HepG2 (cell line): ENCODE data around the gene ACBD3. TPM values are rescaled to one million over a fixed set of nuclear protein-coding genes. Genes with fewer than 3 reads are reported as not detected.

Experiments used
- EZH2 ChIP-seq: conservative IDR thresholded peaks from 2 replicates; pipeline ENCODE4 v1.6.1; 2012; ENCODE audit warnings: mild to moderate bottlenecking, low read depth, low read length, moderate library complexity
- FLYWCH1 ChIP-seq: sonication (generic); formaldehyde crosslinking; IDR thresholded peaks from 2 replicates; pipeline ENCODE4 v1.8.1; 2023; ENCODE audit warnings: mild to moderate bottlenecking, missing genetic modification reagents
- MZF1 ChIP-seq: sonication (generic); formaldehyde crosslinking; IDR thresholded peaks from 2 replicates; pipeline ENCODE4 v1.8.1; 2023; ENCODE audit warnings: mild to moderate bottlenecking, missing genetic modification reagents, borderline replicate concordance
- NFATC3 ChIP-seq: sonication (generic); formaldehyde crosslinking; IDR thresholded peaks from 2 replicates; pipeline ENCODE4 v1.5.1; 2020; ENCODE audit warnings: mild to moderate bottlenecking, missing genetic modification reagents
- RFXAP ChIP-seq: sonication (generic); formaldehyde crosslinking; IDR thresholded peaks from 2 replicates; pipeline ENCODE4 v1.4.0; 2020; ENCODE audit warnings: missing genetic modification reagents, borderline replicate concordance
- SMAD3 ChIP-seq: sonication (generic); formaldehyde crosslinking; IDR thresholded peaks from 2 replicates; pipeline ENCODE4 v1.4.0; 2020; ENCODE audit warnings: missing genetic modification reagents
- SMC3 ChIP-seq: IDR thresholded peaks from 2 replicates; pipeline ENCODE4 v1.6.1; 2011; ENCODE audit warnings: low read length, improper control_type of control experiment
- TEAD2 ChIP-seq: sonication (generic); formaldehyde crosslinking; IDR thresholded peaks from 2 replicates; pipeline ENCODE4 v1.9.0; 2021; ENCODE audit warnings: missing genetic modification reagents
- TMF1 ChIP-seq: sonication (generic); formaldehyde crosslinking; IDR thresholded peaks from 2 replicates; pipeline ENCODE4 v1.8.1; 2022; ENCODE audit warnings: low read depth, missing genetic modification reagents
- ZEB1 ChIP-seq: IDR thresholded peaks from 2 replicates; pipeline ENCODE4 v1.6.1; 2012; ENCODE audit warnings: mild to moderate bottlenecking, low read depth, inconsistent platforms; ENCODE audit not compliant: insufficient replicate concordance
- ZFX ChIP-seq: sonication (generic); formaldehyde crosslinking; IDR thresholded peaks from 2 replicates; pipeline ENCODE4 v1.4.0; 2020; ENCODE audit warnings: mild to moderate bottlenecking, low read depth, missing genetic modification reagents, moderate library complexity
- ZNF18 ChIP-seq: sonication (generic); formaldehyde crosslinking; IDR thresholded peaks from 2 replicates; pipeline ENCODE4 v1.8.0; 2022; ENCODE audit warnings: mild to moderate bottlenecking, missing genetic modification reagents; ENCODE audit not compliant: insufficient replicate concordance
- ZNF264 ChIP-seq: sonication (generic); formaldehyde crosslinking; IDR thresholded peaks from 2 replicates; pipeline ENCODE4 v1.4.0; 2020; ENCODE audit warnings: missing genetic modification reagents
- ZNF350 ChIP-seq: sonication (generic); formaldehyde crosslinking; IDR thresholded peaks from 2 replicates; pipeline ENCODE4 v1.4.0; 2020; ENCODE audit warnings: mild to moderate bottlenecking, low read depth, missing genetic modification reagents, borderline replicate concordance
- ZNF556 ChIP-seq: sonication (generic); formaldehyde crosslinking; IDR thresholded peaks from 2 replicates; pipeline ENCODE4 v1.4.0; 2020; ENCODE audit warnings: mild to moderate bottlenecking, missing genetic modification reagents, borderline replicate concordance
- ZNF678 ChIP-seq: sonication (generic); formaldehyde crosslinking; IDR thresholded peaks from 2 replicates; pipeline ENCODE4 v1.4.0; 2020; ENCODE audit warnings: mild to moderate bottlenecking, missing genetic modification reagents
- polyA plus RNA-seq, 8 experiments: library from polyadenylated mRNA; depleted of rRNA in 3 of 8; stranded (reverse) in 7 of 8; unstranded in 1 of 8; fragments of >200 nt; fragmentation: Illumina TruSeq in 4 of 8; extraction: Trizol in 4 of 8; gene quantifications; 2 replicates each; pipeline versions ENCODE4 v1.2.1 to v1.2.3, GENCODE V29; 2011 to 2016; ENCODE audit warnings: low read depth in 4 of 8, missing spikeins in 1 of 8, mixed read lengths in 1 of 8; ENCODE audit not compliant: insufficient read depth in 1 of 8
- total RNA-seq, 5 experiments: library from RNA; depleted of rRNA; stranded (reverse); fragments of >200 nt; fragmentation: Illumina TruSeq; extraction: Trizol; gene quantifications; 2 replicates each; pipeline ENCODE4 v1.2.3, GENCODE V29; 2016; ENCODE audit warnings: low read depth in 1 of 5
- TF ChIP-seq, protein P1 (sequence below): sonication (generic); formaldehyde crosslinking; IDR thresholded peaks from 2 replicates; pipeline ENCODE4 v1.4.0; 2020; ENCODE audit warnings: missing genetic modification reagents, borderline replicate concordance
- TF ChIP-seq, protein P2 (sequence below): sonication (generic); formaldehyde crosslinking; conservative IDR thresholded peaks from 2 replicates; pipeline ENCODE4 v1.4.0; 2020; ENCODE audit warnings: missing genetic modification reagents
- TF ChIP-seq, protein P3 (sequence below): sonication (generic); formaldehyde crosslinking; IDR thresholded peaks from 2 replicates; pipeline ENCODE4 v1.5.1; 2020; ENCODE audit warnings: mild to moderate bottlenecking, missing genetic modification reagents, moderate library complexity
- TF ChIP-seq, protein P4 (sequence below): sonication (generic); formaldehyde crosslinking; IDR thresholded peaks from 2 replicates; pipeline ENCODE4 v1.5.1; 2020; ENCODE audit warnings: missing genetic modification reagents, mild to moderate bottlenecking, borderline replicate concordance

Gene ACBD3
- total and polyA plus RNA-seq, 2 of the 13 experiments (the other 11 are each of a cell fraction or from before 2014, with no cell fraction given) = 24.3 to 39.3 TPM

DNA sequence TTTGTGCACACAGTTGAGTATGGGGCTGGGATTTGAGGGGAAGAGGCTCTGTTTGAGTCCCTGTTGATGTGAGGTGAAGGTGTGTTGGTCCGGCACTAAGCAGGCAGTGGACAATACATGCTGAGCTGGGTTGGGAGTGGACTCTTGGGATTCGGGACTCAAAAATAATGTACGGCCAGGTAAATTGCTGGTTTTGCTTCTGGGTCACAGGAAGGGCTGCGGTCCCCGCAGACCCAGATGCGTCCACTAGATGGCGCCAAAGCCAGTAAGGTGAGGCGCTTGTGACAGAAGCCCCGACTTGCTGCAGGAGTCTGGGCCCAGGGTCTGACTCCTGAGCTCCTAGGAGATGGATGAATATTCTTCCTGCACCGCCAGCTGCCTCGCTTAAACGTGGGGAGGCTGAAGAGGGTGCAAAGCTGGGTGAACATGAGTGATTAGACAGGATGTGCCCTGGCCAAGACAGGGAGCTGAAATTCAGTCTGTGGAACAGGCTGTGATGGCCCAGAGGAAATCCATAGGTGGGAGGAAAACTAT is 61.4 kb downstream of the ACBD3 start (continued):
- no peak for TF ChIP-seq FLYWCH1
- TF ChIP-seq ZNF556 = peak; percentile 59; the same call in 1 of the 2 replicates
- no peak for TF ChIP-seq TEAD2 (CRISPR knock-in tag)
- TF ChIP-seq ZNF264 (CRISPR knock-in tag) = no peak
- 0 out of 2 replicates have a peak, but pooled peaks have one; percentile 30 for TF ChIP-seq RFXAP
- no peak for TF ChIP-seq TMF1 (CRISPR knock-in tag)
- TF ChIP-seq, protein P1, sequence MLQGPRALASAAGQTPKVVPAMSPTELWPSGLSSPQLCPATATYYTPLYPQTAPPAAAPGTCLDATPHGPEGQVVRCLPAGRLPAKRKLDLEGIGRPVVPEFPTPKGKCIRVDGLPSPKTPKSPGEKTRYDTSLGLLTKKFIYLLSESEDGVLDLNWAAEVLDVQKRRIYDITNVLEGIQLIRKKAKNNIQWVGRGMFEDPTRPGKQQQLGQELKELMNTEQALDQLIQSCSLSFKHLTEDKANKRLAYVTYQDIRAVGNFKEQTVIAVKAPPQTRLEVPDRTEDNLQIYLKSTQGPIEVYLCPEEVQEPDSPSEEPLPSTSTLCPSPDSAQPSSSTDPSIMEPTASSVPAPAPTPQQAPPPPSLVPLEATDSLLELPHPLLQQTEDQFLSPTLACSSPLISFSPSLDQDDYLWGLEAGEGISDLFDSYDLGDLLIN (CRISPR knock-in tag) = no peak
- TF ChIP-seq, protein P2, sequence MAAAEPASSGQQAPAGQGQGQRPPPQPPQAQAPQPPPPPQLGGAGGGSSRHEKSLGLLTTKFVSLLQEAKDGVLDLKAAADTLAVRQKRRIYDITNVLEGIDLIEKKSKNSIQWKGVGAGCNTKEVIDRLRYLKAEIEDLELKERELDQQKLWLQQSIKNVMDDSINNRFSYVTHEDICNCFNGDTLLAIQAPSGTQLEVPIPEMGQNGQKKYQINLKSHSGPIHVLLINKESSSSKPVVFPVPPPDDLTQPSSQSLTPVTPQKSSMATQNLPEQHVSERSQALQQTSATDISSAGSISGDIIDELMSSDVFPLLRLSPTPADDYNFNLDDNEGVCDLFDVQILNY (CRISPR knock-in tag) = no peak
- TF ChIP-seq NFATC3 (CRISPR knock-in tag) = 0 out of 2 replicates have a peak, but pooled peaks have one; percentile 48
- TF ChIP-seq MZF1 = no peak
- 0 out of 2 replicates have a peak, but pooled peaks have one; percentile 24 for TF ChIP-seq ZNF678 (CRISPR knock-in tag)
- TF ChIP-seq ZNF18 (CRISPR knock-in tag) = no peak
- no peak for TF ChIP-seq EZH2
- peak; percentile 25 for TF ChIP-seq ZEB1
- peak; percentile 73 for TF ChIP-seq ZNF350 (CRISPR knock-in tag)
- peak; percentile 32; the same call in 1 of the 2 replicates for TF ChIP-seq ZFX (CRISPR knock-in tag)
- peak; percentile 45; the same call in 1 of the 2 replicates for TF ChIP-seq SMC3
- TF ChIP-seq, protein P3, sequence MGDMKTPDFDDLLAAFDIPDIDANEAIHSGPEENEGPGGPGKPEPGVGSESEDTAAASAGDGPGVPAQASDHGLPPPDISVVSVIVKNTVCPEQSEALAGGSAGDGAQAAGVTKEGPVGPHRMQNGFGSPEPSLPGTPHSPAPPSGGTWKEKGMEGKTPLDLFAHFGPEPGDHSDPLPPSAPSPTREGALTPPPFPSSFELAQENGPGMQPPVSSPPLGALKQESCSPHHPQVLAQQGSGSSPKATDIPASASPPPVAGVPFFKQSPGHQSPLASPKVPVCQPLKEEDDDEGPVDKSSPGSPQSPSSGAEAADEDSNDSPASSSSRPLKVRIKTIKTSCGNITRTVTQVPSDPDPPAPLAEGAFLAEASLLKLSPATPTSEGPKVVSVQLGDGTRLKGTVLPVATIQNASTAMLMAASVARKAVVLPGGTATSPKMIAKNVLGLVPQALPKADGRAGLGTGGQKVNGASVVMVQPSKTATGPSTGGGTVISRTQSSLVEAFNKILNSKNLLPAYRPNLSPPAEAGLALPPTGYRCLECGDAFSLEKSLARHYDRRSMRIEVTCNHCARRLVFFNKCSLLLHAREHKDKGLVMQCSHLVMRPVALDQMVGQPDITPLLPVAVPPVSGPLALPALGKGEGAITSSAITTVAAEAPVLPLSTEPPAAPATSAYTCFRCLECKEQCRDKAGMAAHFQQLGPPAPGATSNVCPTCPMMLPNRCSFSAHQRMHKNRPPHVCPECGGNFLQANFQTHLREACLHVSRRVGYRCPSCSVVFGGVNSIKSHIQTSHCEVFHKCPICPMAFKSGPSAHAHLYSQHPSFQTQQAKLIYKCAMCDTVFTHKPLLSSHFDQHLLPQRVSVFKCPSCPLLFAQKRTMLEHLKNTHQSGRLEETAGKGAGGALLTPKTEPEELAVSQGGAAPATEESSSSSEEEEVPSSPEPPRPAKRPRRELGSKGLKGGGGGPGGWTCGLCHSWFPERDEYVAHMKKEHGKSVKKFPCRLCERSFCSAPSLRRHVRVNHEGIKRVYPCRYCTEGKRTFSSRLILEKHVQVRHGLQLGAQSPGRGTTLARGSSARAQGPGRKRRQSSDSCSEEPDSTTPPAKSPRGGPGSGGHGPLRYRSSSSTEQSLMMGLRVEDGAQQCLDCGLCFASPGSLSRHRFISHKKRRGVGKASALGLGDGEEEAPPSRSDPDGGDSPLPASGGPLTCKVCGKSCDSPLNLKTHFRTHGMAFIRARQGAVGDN (CRISPR knock-in tag) = peak; percentile 46
- 0 out of 2 replicates have a peak, but pooled peaks have one; percentile 48 for TF ChIP-seq SMAD3 (CRISPR knock-in tag)
- TF ChIP-seq, protein P4, sequence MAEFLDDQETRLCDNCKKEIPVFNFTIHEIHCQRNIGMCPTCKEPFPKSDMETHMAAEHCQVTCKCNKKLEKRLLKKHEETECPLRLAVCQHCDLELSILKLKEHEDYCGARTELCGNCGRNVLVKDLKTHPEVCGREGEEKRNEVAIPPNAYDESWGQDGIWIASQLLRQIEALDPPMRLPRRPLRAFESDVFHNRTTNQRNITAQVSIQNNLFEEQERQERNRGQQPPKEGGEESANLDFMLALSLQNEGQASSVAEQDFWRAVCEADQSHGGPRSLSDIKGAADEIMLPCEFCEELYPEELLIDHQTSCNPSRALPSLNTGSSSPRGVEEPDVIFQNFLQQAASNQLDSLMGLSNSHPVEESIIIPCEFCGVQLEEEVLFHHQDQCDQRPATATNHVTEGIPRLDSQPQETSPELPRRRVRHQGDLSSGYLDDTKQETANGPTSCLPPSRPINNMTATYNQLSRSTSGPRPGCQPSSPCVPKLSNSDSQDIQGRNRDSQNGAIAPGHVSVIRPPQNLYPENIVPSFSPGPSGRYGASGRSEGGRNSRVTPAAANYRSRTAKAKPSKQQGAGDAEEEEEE (CRISPR knock-in tag) = no peak
